HEK293 (cell line): ENCODE results near the gene PPP2R3A.

Experiments
- CTCF ChIA-PET: fragments of 350-600 bp; formaldehyde crosslinking; extraction: SDS; loops from one replicate; lab custom pipeline; 2021; ENCODE audit warnings: antibody characterized with exemption; lab: Yijun Ruan, JAX
- POLR2A ChIA-PET: fragments of 300-600 bp; formaldehyde crosslinking; extraction: SDS; loops from one replicate; lab custom pipeline; 2020; ENCODE audit warnings: antibody characterized with exemption, inconsistent platforms; lab: Yijun Ruan, JAX
- H3K27ac ChIP-seq: fragments of 200-500 bp; sonication (Bioruptor generic); 2 replicates; pipeline ENCODE4 v1.5.1; 2014; ENCODE audit warnings: low read depth, low read length, control low read depth, inconsistent platforms; ENCODE audit errors: extremely low read depth
- H3K36me3 ChIP-seq, 2 experiments: fragments of 200-500 bp in 1 of 2; sonication (Bioruptor generic) in 1 of 2; 1 replicate in 1 of 2; 2 replicates in 1 of 2; pipeline ENCODE4 v1.5.1; 2014 to 2017; ENCODE audit warnings: inconsistent platforms in 2 of 2, low read length in 2 of 2; ENCODE audit not compliant: control insufficient read depth in 2 of 2, insufficient read depth in 1 of 2
- H3K4me1 ChIP-seq: fragments of 200-500 bp; sonication (Bioruptor generic); 2 replicates; pipeline ENCODE4 v1.5.1; 2014; ENCODE audit warnings: mild to moderate bottlenecking, low read length, inconsistent platforms; ENCODE audit not compliant: control insufficient read depth, insufficient read depth
- H3K4me3 ChIP-seq: 2 replicates; pipeline ENCODE4 v1.5.1; 2011; ENCODE audit warnings: low read depth, mild to moderate bottlenecking, control low read depth, low read length, moderate library complexity
- H3K9me3 ChIP-seq: fragments of 200-500 bp; sonication (Bioruptor generic); 2 replicates; pipeline ENCODE4 v1.5.1; 2014; ENCODE audit warnings: low read depth, low read length, inconsistent platforms; ENCODE audit not compliant: control insufficient read depth, insufficient read depth
- FEZF1 ChIP-seq: fragments of 450-650 bp; formaldehyde crosslinking; IDR thresholded peaks from 2 replicates; pipeline ENCODE4 v1.5.1; 2016; ENCODE audit warnings: missing biosample characterization, missing genetic modification characterization
- KLF16 ChIP-seq: fragments of 450-650 bp; formaldehyde crosslinking; IDR thresholded peaks from 2 replicates; pipeline ENCODE4 v1.5.1; 2017; ENCODE audit warnings: missing biosample characterization, missing genetic modification characterization
- KLF17 ChIP-seq: fragments of 450-650 bp; formaldehyde crosslinking; IDR thresholded peaks from 2 replicates; pipeline ENCODE4 v1.5.1; 2016; ENCODE audit warnings: missing biosample characterization, missing genetic modification characterization
- PATZ1 ChIP-seq: fragments of 450-650 bp; formaldehyde crosslinking; IDR thresholded peaks from 2 replicates; pipeline ENCODE4 v1.5.1; 2016; ENCODE audit warnings: missing biosample characterization, missing genetic modification characterization
- PBX3 ChIP-seq: sonication (generic); formaldehyde crosslinking; IDR thresholded peaks from 2 replicates; pipeline ENCODE4 v1.8.1; 2022; ENCODE audit warnings: mild to moderate bottlenecking, moderate library complexity, missing genetic modification reagents
- PRDM10 ChIP-seq: fragments of 450-650 bp; formaldehyde crosslinking; IDR thresholded peaks from 2 replicates; pipeline ENCODE4 v1.5.1; 2016; ENCODE audit warnings: missing biosample characterization, missing genetic modification characterization
- SCRT2 ChIP-seq: fragments of 450-650 bp; formaldehyde crosslinking; IDR thresholded peaks from 2 replicates; pipeline ENCODE4 v1.5.1; 2016; ENCODE audit warnings: missing biosample characterization, missing genetic modification characterization
- TCF7L2 ChIP-seq: IDR thresholded peaks from 2 replicates; pipeline ENCODE4 v1.6.1; 2011; ENCODE audit warnings: low read depth, mild to moderate bottlenecking, inconsistent platforms, low read length, moderate library complexity, borderline replicate concordance
- YY1 ChIP-seq: fragments of 450-650 bp; formaldehyde crosslinking; IDR thresholded peaks from 2 replicates; pipeline ENCODE4 v1.5.1; 2018; ENCODE audit warnings: missing biosample characterization, missing genetic modification characterization
- ZBTB20 ChIP-seq: fragments of 450-650 bp; formaldehyde crosslinking; IDR thresholded peaks from 2 replicates; pipeline ENCODE4 v1.5.1; 2016; ENCODE audit warnings: missing biosample characterization, missing genetic modification characterization
- ZBTB8A ChIP-seq: fragments of 450-650 bp; formaldehyde crosslinking; IDR thresholded peaks from 2 replicates; pipeline ENCODE4 v1.5.1; 2016; ENCODE audit warnings: missing biosample characterization, missing genetic modification characterization
- ZNF140 ChIP-seq: fragments of 450-650 bp; formaldehyde crosslinking; IDR thresholded peaks from 2 replicates; pipeline ENCODE4 v1.5.1; 2016; ENCODE audit warnings: missing biosample characterization, missing genetic modification characterization
- ZNF148 ChIP-seq: fragments of 450-650 bp; formaldehyde crosslinking; IDR thresholded peaks from 2 replicates; pipeline ENCODE4 v1.5.0; 2017; ENCODE audit warnings: missing biosample characterization, missing genetic modification characterization, borderline replicate concordance
- ZNF16 ChIP-seq: fragments of 450-650 bp; formaldehyde crosslinking; IDR thresholded peaks from 2 replicates; pipeline ENCODE4 v1.5.1; 2016; ENCODE audit warnings: low read depth, missing biosample characterization, missing genetic modification characterization
- ZNF214 ChIP-seq: fragments of 450-650 bp; formaldehyde crosslinking; IDR thresholded peaks from 2 replicates; pipeline ENCODE4 v1.5.1; 2017; ENCODE audit warnings: missing biosample characterization, mild to moderate bottlenecking, missing genetic modification characterization, borderline replicate concordance
- ZNF24 ChIP-seq: fragments of 450-650 bp; formaldehyde crosslinking; IDR thresholded peaks from 2 replicates; pipeline ENCODE4 v1.5.1; 2016; ENCODE audit warnings: missing biosample characterization, missing genetic modification characterization
- ZNF423 ChIP-seq: fragments of 450-650 bp; formaldehyde crosslinking; IDR thresholded peaks from 2 replicates; pipeline ENCODE4 v1.5.1; 2016; ENCODE audit warnings: missing biosample characterization, missing genetic modification characterization
- ZNF544 ChIP-seq: fragments of 450-650 bp; formaldehyde crosslinking; IDR thresholded peaks from 2 replicates; pipeline ENCODE4 v1.5.0; 2017; ENCODE audit warnings: missing biosample characterization, missing genetic modification characterization
- ZNF645 ChIP-seq: fragments of 450-650 bp; formaldehyde crosslinking; IDR thresholded peaks from 2 replicates; pipeline ENCODE4; 2016; ENCODE audit warnings: missing biosample characterization, missing genetic modification characterization
- ZNF791 ChIP-seq: fragments of 450-650 bp; formaldehyde crosslinking; IDR thresholded peaks from 2 replicates; pipeline ENCODE4 v1.5.1; 2016; ENCODE audit warnings: missing biosample characterization, missing genetic modification characterization
- ZNF830 ChIP-seq: fragments of 450-650 bp; IDR thresholded peaks from 2 replicates; pipeline ENCODE4 v1.5.0; 2018; ENCODE audit warnings: missing biosample characterization, missing genetic modification characterization, low read depth, mild to moderate bottlenecking, moderate library complexity

PPP2R3A gene

GRCh38 chr3:135926664-135927063, 38.9 kb upstream of the PPP2R3A start (continued):
- TF ChIP-seq ZNF645 (tag by site-specific recombination), result no peak

- H3K9me3 ChIP-seq, result no peaks in the 10 kb centered on the region
- H3K4me3 ChIP-seq, result no peak overlapping the region
- H3K4me1 ChIP-seq, result no peaks in the 10 kb centered on the region
- CTCF ChIA-PET, result no interaction called here
- TF ChIP-seq PBX3 (CRISPR knock-in tag) (no peak), ZNF645 (tag by site-specific recombination) (no peak), ZNF791 (tag by site-specific recombination) (no peak), FEZF1 (tag by site-specific recombination) (peak; percentile 48), PRDM10 (peak; percentile 23; the same call in 1 of the 2 replicates), YY1 (no peak)
- TF ChIP-seq, all 188 proteins: peak for 2
- POLR2A ChIA-PET, result no interaction called here
- H3K27ac ChIP-seq, result no peak overlapping the region
- H3K36me3 ChIP-seq, result no peaks in the 10 kb centered on the region
Observed at GRCh38 chr3:135927155-135927554, 38.4 kb upstream of the PPP2R3A start.

- Histone ChIP-seq H3K27ac (no peak overlapping the region), H3K9me3 (no peaks in the 10 kb centered on the region), H3K4me1 (no peaks in the 10 kb centered on the region), H3K4me3 (no peak overlapping the region), H3K36me3 (no peaks in the 10 kb centered on the region)
- POLR2A ChIA-PET, result no interaction called here
- CTCF ChIA-PET, result no interaction called here
- TF ChIP-seq ZNF16 (tag by site-specific recombination) (no peak), ZNF148 (no peak), SCRT2 (no peak), ZNF830 (tag by site-specific recombination) (no peak), KLF17 (no peak), ZBTB20 (tag by site-specific recombination) (no peak), PATZ1 (tag by site-specific recombination) (no peak), ZNF423 (no peak), ZBTB8A (tag by site-specific recombination) (no peak), TCF7L2 (no peak), KLF16 (no peak), ZNF544 (tag by site-specific recombination) (no peak), ZNF140 (tag by site-specific recombination) (no peak), ZNF214 (no peak), ZNF24 (no peak)
Observed at GRCh38 chr3:135929670-135930069, 35.9 kb upstream of the PPP2R3A start.
